Peyer's patch (tissue), 4 donors: ENCODE data around the gene BMS1.
A peak's percentile ranks its signal among the peaks of the same experiment; 100 is the strongest.

Experiments
- POLR2A ChIP-seq, 2 donors: fragments of 450-650 bp; IDR thresholded peaks; one replicate each; pipeline ENCODE4 v1.5.1; 2017; ENCODE audit warnings: antibody characterized with exemption in 2 of 2, mild to moderate bottlenecking in 2 of 2, moderate library complexity in 2 of 2
- TF ChIP-seq, protein P1 (sequence below), 6 experiments: fragments of 450-650 bp in 4 of 6; fragments of 200-600 bp in 2 of 6; sonication (generic) in 1 of 6; IDR thresholded peaks; one replicate each; pipeline ENCODE4 v1.5.1; 2017 to 2019; ENCODE audit warnings: antibody characterized with exemption in 6 of 6, mild to moderate bottlenecking in 3 of 6, moderate library complexity in 1 of 6

DNA sequence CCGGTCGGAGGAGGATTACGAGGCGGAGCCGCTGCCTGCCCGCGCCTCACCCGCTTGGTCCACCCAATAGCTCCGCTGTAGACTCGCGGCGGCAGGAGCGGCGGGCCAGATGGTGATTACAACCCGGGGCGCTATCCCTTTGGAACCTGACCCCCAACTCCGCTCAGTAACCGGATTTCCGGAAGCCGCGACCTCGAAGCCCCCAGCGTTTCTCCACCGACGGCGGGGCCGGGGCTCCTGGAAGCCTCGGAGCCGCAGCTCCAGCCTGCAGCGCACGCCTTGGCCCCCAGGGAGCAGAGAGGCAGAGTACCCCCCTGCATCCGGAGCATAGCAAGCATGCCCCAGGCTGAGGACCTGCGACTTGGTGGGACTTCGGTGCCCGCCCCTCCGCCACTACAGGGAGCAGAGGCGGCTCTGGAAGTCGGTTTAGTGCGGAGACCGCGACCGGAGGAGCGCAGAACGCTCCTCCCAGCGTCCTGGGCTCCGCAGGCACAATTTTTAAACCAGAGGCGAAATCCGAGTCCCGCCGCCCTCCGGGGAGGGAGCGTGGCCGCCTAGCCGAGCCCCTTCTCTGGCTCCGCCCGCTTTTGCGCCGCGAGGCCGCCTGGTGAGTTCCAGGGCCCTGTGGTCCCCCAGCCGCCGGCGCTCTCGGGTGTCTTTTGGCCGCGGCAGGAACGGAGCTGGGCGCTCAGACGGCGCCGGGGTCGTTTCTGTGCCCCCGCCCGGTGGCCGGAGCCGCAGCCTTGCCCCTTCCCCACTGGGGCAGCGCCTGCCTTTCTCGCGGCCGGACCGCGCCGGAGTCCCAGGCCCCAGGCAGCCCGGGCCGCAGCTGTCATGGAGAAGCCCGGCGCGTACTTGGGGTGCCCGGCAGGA, 28.2 kb upstream of the BMS1 start:
- TF ChIP-seq POLR2A (IDR thresholded peaks at IDR 0.05), result no peak
- TF ChIP-seq, protein P1, sequence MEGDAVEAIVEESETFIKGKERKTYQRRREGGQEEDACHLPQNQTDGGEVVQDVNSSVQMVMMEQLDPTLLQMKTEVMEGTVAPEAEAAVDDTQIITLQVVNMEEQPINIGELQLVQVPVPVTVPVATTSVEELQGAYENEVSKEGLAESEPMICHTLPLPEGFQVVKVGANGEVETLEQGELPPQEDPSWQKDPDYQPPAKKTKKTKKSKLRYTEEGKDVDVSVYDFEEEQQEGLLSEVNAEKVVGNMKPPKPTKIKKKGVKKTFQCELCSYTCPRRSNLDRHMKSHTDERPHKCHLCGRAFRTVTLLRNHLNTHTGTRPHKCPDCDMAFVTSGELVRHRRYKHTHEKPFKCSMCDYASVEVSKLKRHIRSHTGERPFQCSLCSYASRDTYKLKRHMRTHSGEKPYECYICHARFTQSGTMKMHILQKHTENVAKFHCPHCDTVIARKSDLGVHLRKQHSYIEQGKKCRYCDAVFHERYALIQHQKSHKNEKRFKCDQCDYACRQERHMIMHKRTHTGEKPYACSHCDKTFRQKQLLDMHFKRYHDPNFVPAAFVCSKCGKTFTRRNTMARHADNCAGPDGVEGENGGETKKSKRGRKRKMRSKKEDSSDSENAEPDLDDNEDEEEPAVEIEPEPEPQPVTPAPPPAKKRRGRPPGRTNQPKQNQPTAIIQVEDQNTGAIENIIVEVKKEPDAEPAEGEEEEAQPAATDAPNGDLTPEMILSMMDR (IDR thresholded peaks at IDR 0.05), result peak in 1 of 6 experiments; percentile 6
